Cardiac muscle cell (in vitro differentiated cells and primary cell): ENCODE measurements around the gene ONECUT1. TPM values are rescaled to one million over a fixed set of nuclear protein-coding genes. Genes with fewer than 3 reads are reported as not detected.

Source experiments
- DNase-seq, 2 donors: peaks; one replicate each; pipeline versions ENCODE4 v3.0.0 to v3.0.0-alpha.2; 2010 to 2017; ENCODE audit warnings: low read depth in 1 of 2, low spot score in 1 of 2
- H3K27ac ChIP-seq: fragments of 200-600 bp; sonication (generic); 2 replicates; pipeline ENCODE4 v1.5.1; 2016
- H3K27me3 ChIP-seq: fragments of 200-600 bp; sonication (generic); 2 replicates; pipeline ENCODE4 v1.6.0; 2016; ENCODE audit warnings: control low read depth
- H3K36me3 ChIP-seq: fragments of 200-600 bp; sonication (generic); 2 replicates; pipeline ENCODE4 v1.5.1; 2016; ENCODE audit warnings: control low read depth
- H3K4me1 ChIP-seq: fragments of 200-600 bp; sonication (generic); 2 replicates; pipeline ENCODE4 v1.8.1; 2017; ENCODE audit warnings: low read depth, mild to moderate bottlenecking, mixed run types
- H3K4me3 ChIP-seq: fragments of 200-600 bp; sonication (generic); 2 replicates; pipeline ENCODE4 v1.5.1; 2016; ENCODE audit warnings: mild to moderate bottlenecking
- H3K9me3 ChIP-seq: fragments of 200-600 bp; sonication (generic); 2 replicates; pipeline ENCODE4 v1.5.1; 2017; ENCODE audit warnings: low read depth, mild to moderate bottlenecking, control low read depth
- CTCF ChIP-seq: IDR thresholded peaks from 2 replicates; pipeline ENCODE4 v1.5.1; 2012; ENCODE audit warnings: low read depth, mild to moderate bottlenecking, low read length
- polyA plus RNA-seq: library from polyadenylated mRNA; unstranded; fragments of >200 nt; fragmentation: Nextera tagmentation; extraction: Ambion mirVana; gene quantifications from 2 replicates; pipeline ENCODE4 v1.2.1, GENCODE V29; 2016
- total RNA-seq: library from RNA; depleted of rRNA; stranded (reverse); fragments of >200 nt; gene quantifications from 2 replicates; pipeline ENCODE4 v1.2.3, GENCODE V29; 2016

Gene ONECUT1
- total and polyA plus RNA-seq, 2 experiments from 2014 or later: 0.18 TPM; not detected in 1

DNA sequence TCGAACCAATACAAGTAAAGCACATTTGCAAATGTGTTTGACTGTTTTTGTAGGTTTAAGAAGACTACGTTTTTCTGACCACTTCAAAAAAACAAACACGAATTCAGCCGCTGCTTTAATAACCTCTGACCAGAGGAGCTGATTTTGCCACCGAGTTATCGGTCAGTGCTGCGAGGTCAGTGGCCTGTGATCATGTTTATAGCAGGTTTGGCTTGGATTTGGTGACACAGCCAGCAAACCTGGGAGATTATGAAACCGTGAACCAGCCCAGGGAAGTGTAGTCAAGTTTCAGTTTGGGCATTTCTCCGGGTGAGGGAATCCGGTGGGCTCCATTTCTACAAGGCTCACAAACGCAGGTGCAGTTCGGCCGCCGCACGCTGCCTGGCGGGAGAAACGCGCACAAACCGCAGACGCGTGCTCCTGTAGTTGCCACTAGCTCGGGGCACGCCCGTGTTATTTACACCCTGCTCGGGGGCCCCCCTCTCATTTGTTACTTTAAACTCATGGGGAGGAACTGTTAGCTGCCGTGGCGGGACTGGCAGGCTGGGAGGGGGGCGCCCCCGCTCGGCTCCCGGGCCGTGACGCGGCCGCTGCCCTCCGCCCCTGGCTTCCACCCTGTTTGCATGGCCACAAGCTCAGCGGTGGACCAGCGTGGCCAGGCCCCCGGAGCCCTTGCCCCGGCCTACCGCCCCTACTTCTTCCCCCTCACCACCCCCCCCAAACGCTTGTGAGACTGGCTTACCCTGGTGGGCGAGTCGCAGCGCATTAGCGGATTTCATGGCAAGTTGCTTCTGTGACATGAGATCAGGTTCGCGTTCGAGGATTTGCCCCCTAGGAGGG, 13.6 kb upstream of the ONECUT1 start:
- Histone ChIP-seq H3K4me3 (peak overlapping the region; percentile 20), H3K4me1 (no peaks in the 10 kb centered on the region)
- DNase-seq: no peak

GRCh38 chr15:52803108-52803466, 13.0 kb upstream of the ONECUT1 start:
- H3K9me3 ChIP-seq: no peaks in the 10 kb centered on the region
- no peak for TF ChIP-seq CTCF
- DNase-seq: no peak
- H3K36me3 ChIP-seq: no peaks in the 10 kb centered on the region
- no peak overlapping the region for H3K4me3 ChIP-seq
- no peak overlapping the region for H3K27ac ChIP-seq
- no peaks in the 10 kb centered on the region for H3K4me1 ChIP-seq
- H3K27me3 ChIP-seq: peaks cover 100% of the 10 kb centered on the region

More for the DNA sequence above, 13.6 kb upstream of the ONECUT1 start:
- Histone ChIP-seq H3K27ac (no peak overlapping the region), H3K9me3 (no peaks in the 10 kb centered on the region), H3K36me3 (no peaks in the 10 kb centered on the region), H3K27me3 (peaks cover 100% of the 10 kb centered on the region)
- no peak for TF ChIP-seq CTCF

DNA sequence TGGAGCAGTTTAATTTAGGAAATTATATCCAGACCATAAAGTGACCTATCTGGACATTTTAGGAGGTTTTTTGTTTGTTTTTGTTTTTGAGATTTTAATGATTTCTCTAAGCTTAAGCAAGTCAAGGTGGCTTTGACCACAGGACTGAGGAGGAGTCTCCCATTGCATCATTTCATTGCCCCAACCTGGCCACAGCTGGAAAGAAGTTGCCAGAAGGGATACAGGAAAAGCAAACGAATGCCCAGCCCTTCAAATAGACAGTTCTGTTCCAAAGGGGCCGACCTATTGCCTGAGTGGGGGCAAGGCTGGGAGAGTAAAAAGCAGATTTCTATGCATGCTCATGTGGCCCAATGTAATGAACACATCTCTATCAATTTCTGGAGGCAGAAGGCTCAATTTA, 12.0 kb upstream of the ONECUT1 start:
- H3K9me3 ChIP-seq: no peaks in the 10 kb centered on the region
- TF ChIP-seq CTCF: no peak
- peaks cover 100% of the 10 kb centered on the region for H3K27me3 ChIP-seq
- no peak overlapping the region for H3K27ac ChIP-seq
- no peak overlapping the region for H3K4me3 ChIP-seq
- H3K36me3 ChIP-seq: no peaks in the 10 kb centered on the region
- no peak for DNase-seq
- H3K4me1 ChIP-seq: peaks cover 5% of the 10 kb centered on the region

DNA sequence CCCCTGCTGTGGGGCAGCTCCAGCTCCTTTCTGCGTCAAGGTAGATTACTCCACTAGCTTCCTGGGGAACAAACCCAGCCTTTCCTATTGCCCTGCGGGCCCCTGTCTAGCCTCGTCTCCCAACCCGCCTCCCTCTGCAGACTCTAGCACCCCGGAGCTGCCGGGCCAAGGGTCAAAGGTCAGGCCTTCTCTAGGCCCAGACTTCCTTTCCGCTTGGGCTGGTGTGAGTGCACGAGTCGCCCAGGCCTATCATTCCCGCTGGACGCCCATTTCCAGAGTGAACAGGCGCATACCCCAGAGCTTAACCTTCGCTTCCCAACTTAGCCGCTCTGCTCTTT, 11.6 kb upstream of the ONECUT1 start:
- DNase-seq: no peak
- peaks cover 5% of the 10 kb centered on the region for H3K4me1 ChIP-seq
- no peak overlapping the region for H3K4me3 ChIP-seq
- TF ChIP-seq CTCF: no peak
- H3K27me3 ChIP-seq: peaks cover 100% of the 10 kb centered on the region
- H3K27ac ChIP-seq: no peak overlapping the region
- no peaks in the 10 kb centered on the region for H3K9me3 ChIP-seq
- no peaks in the 10 kb centered on the region for H3K36me3 ChIP-seq

DNA sequence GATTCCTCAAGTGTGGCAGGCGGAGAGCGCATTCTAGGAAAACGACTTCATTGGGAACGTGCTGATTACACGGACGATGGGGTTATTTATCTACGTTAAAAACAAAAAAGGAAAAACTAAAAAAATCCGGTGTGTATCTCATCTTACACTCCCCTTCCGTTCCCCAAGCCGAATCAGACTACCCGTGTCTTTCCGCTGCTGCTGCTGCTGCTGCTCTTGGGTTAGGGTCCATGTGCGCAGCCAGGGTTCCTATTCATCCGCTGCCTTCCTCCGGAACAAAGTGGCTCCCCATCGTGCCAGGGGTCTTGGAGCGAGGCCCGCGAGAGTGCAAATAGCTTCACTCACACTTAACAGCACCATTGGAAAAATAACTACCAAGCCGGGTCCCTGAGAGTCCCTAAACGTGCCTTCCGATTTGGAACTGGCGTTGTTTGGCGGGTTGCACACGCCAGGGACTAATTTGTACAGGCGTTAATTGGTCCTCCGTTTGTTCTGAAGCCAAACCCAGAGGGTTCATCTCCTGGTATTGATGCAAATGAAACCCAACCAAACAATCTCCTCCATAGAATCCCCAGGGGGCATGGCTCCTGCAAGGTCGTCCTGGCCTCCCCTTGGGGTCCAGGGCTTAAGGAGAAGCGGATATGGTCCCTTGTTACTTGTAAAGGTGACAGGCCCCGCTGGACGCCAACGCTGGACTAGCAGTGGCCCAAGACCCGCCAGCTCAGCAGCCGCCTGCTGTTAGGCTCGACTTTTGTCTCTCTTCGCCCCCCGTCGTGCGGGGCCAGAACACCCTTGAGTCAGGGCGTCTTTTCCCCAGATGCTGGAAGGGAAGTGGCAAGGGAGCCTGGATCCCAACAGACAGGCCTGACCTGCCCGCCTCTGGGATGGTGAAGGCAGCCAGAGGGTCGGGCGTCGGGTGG, 11.0 kb upstream of the ONECUT1 start:
- no peaks in the 10 kb centered on the region for H3K36me3 ChIP-seq
- H3K4me1 ChIP-seq: peaks cover 5% of the 10 kb centered on the region
- no peaks in the 10 kb centered on the region for H3K9me3 ChIP-seq
- peaks cover 100% of the 10 kb centered on the region for H3K27me3 ChIP-seq
- TF ChIP-seq CTCF: no peak
- no peak overlapping the region for H3K4me3 ChIP-seq
- H3K27ac ChIP-seq: no peak overlapping the region
- no peak for DNase-seq
